Measurements from ENCODE around the gene TEX14.

The TEX14 gene

DNA sequence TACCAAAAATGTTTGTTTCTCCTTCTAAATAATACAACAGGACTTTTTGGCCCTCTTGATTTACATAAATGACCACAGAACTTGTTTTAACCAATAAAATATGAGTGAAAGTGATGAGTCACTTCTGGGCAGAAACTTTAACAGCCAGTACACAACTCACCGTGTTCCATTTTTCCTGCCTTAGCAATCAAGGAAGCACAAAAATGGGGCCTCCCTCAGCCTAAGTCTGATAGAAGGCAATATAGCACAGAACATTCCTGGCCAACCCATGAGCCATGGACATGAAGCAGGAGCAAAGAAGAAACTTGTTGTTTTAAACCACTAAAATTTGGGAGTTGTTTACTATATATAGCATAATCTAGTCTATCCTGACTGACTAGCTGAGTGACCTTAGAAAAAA lies 116.3 kb downstream of the TEX14 start:
- TF ChIP-seq, protein P1, sequence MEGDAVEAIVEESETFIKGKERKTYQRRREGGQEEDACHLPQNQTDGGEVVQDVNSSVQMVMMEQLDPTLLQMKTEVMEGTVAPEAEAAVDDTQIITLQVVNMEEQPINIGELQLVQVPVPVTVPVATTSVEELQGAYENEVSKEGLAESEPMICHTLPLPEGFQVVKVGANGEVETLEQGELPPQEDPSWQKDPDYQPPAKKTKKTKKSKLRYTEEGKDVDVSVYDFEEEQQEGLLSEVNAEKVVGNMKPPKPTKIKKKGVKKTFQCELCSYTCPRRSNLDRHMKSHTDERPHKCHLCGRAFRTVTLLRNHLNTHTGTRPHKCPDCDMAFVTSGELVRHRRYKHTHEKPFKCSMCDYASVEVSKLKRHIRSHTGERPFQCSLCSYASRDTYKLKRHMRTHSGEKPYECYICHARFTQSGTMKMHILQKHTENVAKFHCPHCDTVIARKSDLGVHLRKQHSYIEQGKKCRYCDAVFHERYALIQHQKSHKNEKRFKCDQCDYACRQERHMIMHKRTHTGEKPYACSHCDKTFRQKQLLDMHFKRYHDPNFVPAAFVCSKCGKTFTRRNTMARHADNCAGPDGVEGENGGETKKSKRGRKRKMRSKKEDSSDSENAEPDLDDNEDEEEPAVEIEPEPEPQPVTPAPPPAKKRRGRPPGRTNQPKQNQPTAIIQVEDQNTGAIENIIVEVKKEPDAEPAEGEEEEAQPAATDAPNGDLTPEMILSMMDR (IDR thresholded peaks at IDR 0.05) = no peak
- Mint-ChIP-seq H3K4me1 (peaks cover 7% of the 10 kb centered on the region), H3K27me3 (ENCODE audit: low read depth, poor library complexity) (peaks cover 3% of the 10 kb centered on the region), H3K36me3 (ENCODE audit: low read depth) (no peaks in the 10 kb centered on the region), H3K9me3 (no peaks in the 10 kb centered on the region), H3K27ac (no peak overlapping the region), H3K4me3 (no peak overlapping the region)
- DNase-seq = no peak

DNA sequence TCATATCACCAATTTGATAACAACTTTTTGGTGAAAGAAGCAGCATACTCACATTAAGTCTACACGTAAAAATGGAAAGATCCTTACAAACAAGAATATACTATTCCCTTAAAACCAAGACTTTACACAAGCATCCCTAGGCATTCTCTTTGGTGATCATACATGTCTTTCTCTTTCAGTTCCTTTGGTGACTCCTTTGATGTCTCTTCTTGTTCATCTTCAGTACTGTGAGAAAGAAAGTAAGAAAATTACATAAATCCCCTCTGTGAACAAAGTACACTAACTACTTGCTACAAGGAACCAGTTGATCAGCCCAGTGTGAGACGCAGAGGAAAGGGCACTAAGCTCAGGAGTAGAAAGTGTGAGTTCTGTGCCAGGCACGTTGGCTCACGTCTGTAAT lies 117.8 kb downstream of the TEX14 start:
- Mint-ChIP-seq H3K27me3 (ENCODE audit: low read depth, poor library complexity) (no peaks in the 10 kb centered on the region), H3K4me1 (peaks cover 7% of the 10 kb centered on the region), H3K9me3 (no peaks in the 10 kb centered on the region), H3K27ac (no peak overlapping the region), H3K4me3 (no peak overlapping the region), H3K36me3 (ENCODE audit: low read depth) (no peaks in the 10 kb centered on the region)
- TF ChIP-seq, protein P1 (IDR thresholded peaks at IDR 0.05) = no peak
- no peak for DNase-seq

DNA sequence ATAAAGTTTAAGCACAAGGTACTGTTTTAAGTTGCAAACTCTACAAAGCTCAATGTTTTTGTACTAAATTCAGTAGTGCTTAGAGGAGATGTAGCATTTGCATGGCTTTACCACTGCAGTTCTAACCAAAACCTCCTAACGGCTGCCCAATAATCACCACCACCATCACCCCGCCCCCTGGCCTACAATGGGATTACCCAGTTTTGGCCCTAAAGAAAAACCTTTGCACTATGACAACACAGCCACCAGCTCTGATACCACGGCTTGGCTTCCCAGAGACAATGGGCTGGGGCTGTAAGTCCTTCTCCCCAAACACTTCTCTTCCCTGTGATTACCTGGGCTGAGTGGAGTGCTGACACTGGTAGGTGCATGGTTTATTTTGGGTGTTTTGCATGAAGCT lies 119.0 kb downstream of the TEX14 start:
- peaks cover 4% of the 10 kb centered on the region for H3K27me3 Mint-ChIP-seq (ENCODE audit: low read depth, poor library complexity)
- H3K4me3 Mint-ChIP-seq = no peak overlapping the region
- H3K4me1 Mint-ChIP-seq = peaks cover 10% of the 10 kb centered on the region
- no peaks in the 10 kb centered on the region for H3K9me3 Mint-ChIP-seq
- TF ChIP-seq, protein P1 (IDR thresholded peaks at IDR 0.05) = no peak
- no peak overlapping the region for H3K27ac Mint-ChIP-seq
- DNase-seq = no peak
- H3K36me3 Mint-ChIP-seq (ENCODE audit: low read depth) = no peaks in the 10 kb centered on the region

DNA sequence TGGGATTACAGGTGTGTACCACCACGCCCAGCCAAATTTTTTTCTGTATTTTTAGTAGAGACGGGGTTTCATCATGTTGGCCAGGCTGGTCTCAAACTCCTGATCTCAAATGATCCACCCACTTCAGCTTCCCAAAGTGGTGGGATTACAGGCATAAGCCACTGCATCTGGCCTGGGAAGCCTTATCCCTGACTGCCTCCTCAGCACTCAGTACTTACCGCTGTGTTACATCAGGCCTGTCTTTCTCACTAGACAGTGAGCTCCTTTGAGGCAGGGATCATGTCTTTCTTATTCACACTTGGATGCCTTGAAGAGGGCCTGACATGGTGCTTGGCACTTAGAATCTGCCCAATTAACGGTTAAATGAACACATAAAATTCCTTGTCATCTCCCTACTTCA lies 121.1 kb downstream of the TEX14 start:
- DNase-seq = no peak
- H3K4me3 Mint-ChIP-seq = no peak overlapping the region
- H3K9me3 Mint-ChIP-seq = no peaks in the 10 kb centered on the region
- peaks cover 13% of the 10 kb centered on the region for H3K4me1 Mint-ChIP-seq
- TF ChIP-seq, protein P1 (IDR thresholded peaks at IDR 0.05) = no peak
- H3K27ac Mint-ChIP-seq = no peak overlapping the region
- peaks cover 22% of the 10 kb centered on the region for H3K27me3 Mint-ChIP-seq (ENCODE audit: low read depth, poor library complexity)
- H3K36me3 Mint-ChIP-seq (ENCODE audit: low read depth) = no peaks in the 10 kb centered on the region

DNA sequence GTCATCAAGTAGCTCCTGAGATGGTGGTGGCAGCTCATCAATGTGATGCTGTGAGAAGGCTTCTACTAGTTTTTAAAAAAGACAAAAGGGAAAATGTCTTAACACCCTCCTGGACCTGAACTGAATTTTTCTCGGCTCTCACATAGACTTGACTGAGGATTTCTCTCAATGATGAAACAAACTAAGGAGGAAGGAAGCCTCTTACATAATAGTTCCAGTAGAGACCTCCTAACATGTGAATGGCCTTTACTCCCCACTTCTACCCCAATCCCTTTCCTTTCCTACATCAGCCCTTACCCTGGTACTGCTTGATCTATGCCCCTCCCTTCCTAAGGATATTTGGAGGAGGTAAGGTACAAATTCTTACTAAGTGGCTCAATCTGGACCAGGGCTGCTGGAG lies 122.6 kb downstream of the TEX14 start:
- H3K9me3 Mint-ChIP-seq = no peaks in the 10 kb centered on the region
- TF ChIP-seq, protein P1 (IDR thresholded peaks at IDR 0.05) = no peak
- peaks cover 13% of the 10 kb centered on the region for H3K4me1 Mint-ChIP-seq
- no peak for DNase-seq
- H3K27me3 Mint-ChIP-seq (ENCODE audit: low read depth, poor library complexity) = peaks cover 25% of the 10 kb centered on the region
- no peaks in the 10 kb centered on the region for H3K36me3 Mint-ChIP-seq (ENCODE audit: low read depth)
- no peak overlapping the region for H3K27ac Mint-ChIP-seq
- H3K4me3 Mint-ChIP-seq = no peak overlapping the region

DNA sequence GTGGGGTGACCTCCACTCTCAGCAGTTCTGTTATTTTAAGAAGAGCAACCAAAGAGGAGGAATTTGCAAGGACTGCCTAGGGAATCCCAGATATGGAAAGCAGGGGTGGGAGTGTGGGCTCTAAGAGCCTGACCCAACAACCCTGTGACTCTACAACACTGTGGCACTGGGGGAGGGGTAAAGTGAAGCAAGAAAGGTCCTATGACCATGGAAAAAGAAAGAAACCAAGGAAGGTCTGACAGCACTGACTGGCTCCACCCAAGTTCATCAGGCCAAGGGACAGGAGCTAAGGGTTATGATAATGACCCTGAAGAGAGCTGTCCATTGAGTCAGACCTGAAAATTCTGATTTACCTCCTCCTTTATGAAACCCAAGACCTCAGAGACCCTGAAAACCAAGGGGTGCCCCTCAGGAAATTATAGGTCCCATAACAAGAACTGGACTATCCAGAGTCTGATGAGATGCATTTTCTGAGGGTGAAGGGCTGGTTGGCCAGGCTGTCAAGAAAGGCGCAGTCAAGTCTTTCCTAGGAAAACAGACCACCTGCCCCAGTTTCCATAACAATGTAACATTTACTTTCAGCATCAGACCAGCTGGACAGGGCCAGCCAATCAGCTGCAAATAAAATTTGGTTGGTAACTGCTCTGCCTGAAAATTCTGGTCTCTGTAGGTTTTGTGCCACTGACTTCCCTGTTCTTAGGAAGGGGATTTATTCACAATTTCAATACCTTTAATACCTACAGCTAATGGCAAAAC lies 123.6 kb downstream of the TEX14 start:
- peaks cover 25% of the 10 kb centered on the region for H3K27me3 Mint-ChIP-seq (ENCODE audit: low read depth, poor library complexity)
- no peak for DNase-seq
- H3K4me1 Mint-ChIP-seq = peaks cover 13% of the 10 kb centered on the region
- no peak overlapping the region for H3K4me3 Mint-ChIP-seq
- no peak overlapping the region for H3K27ac Mint-ChIP-seq
- TF ChIP-seq, protein P1 (IDR thresholded peaks at IDR 0.05) = no peak
- no peaks in the 10 kb centered on the region for H3K9me3 Mint-ChIP-seq
- no peaks in the 10 kb centered on the region for H3K36me3 Mint-ChIP-seq (ENCODE audit: low read depth)

Measured in nephron progenitor cell (in vitro differentiated cells).